K562 (cell line): ENCODE data around the gene CNNM2. TPM values are rescaled to one million over a fixed set of nuclear protein-coding genes. Genes with fewer than 3 reads are reported as not detected.

Source experiments
- ATAC-seq: fragments of 200-7000 bp; cut with Tn5 transposase; 3 replicates; pipeline ENCODE4 v1.9.1; 2020; ENCODE audit warnings: moderate library complexity
- BruUV-seq: library from RNA; stranded (reverse); fragments of 400-500 nt; replicated peaks from 2 replicates; lab custom pipeline; 2021; lab: Mats Ljungman, UMichigan
- CTCF ChIA-PET: fragments of 300-600 bp; formaldehyde crosslinking; extraction: SDS; loops from one replicate; lab custom pipeline; 2021; ENCODE audit warnings: low intra/inter-chr PET ratio; lab: Yijun Ruan, JAX
- POLR2A ChIA-PET: fragments of 300-600, 350-650 bp; sonication (Branson Sonifier 250); formaldehyde crosslinking; extraction: SDS; loops from one replicate; lab custom pipeline; 2021; ENCODE audit warnings: antibody characterized with exemption, inconsistent platforms; lab: Yijun Ruan, JAX
- DNase-seq, 4 experiments: peaks; one replicate each; pipeline versions ENCODE4 v3.0.0 to v3.0.0-alpha.2; 2011 to 2018; ENCODE audit warnings: low spot score in 3 of 4, mixed read lengths in 3 of 4; ENCODE audit errors: extremely low read depth in 1 of 4
- FAIRE-seq: peaks from 2 replicates; lab custom pipeline; 2011; peaks lifted over from hg19 to GRCh38; lab: Jason Lieb, UNC
- H2AFZ ChIP-seq: 2 replicates; pipeline ENCODE4 v1.6.0; 2011; ENCODE audit warnings: low read depth, low read length, control low read depth, inconsistent platforms
- H3K27ac ChIP-seq: fragments of 200-600 bp; 3 replicates; pipeline ENCODE4 v1.8.0; 2011; ENCODE audit warnings: low read depth, mild to moderate bottlenecking, control low read depth, inconsistent platforms, low read length, moderate library complexity, mixed read lengths; ENCODE audit errors: extremely low read depth
- H3K27me3 ChIP-seq, 2 experiments: fragments of 300-600 bp in 1 of 2; 2 replicates in 1 of 2; 3 replicates in 1 of 2; pipeline versions ENCODE4 v1.6.0 to v1.8.0; 2011; ENCODE audit warnings: inconsistent platforms in 2 of 2, low read length in 2 of 2, mild to moderate bottlenecking in 1 of 2, mixed read lengths in 1 of 2, moderate library complexity in 1 of 2; ENCODE audit not compliant: control insufficient read depth in 2 of 2, insufficient read depth in 2 of 2
- H3K36me3 ChIP-seq: fragments of 300-600 bp; 3 replicates; pipeline ENCODE4 v1.8.0; 2011; ENCODE audit warnings: mild to moderate bottlenecking, low read length, inconsistent platforms; ENCODE audit not compliant: control insufficient read depth, insufficient read depth
- H3K4me1 ChIP-seq, 2 experiments: fragments of 200-600 bp in 1 of 2; replicated peaks in 1 of 2; 2 replicates in 1 of 2; 3 replicates in 1 of 2; pipeline versions ENCODE4 v1.5.1 to v1.8.0; 2011; ENCODE audit warnings: inconsistent platforms in 2 of 2, low read length in 2 of 2, mild to moderate bottlenecking in 1 of 2, mixed read lengths in 1 of 2, moderate library complexity in 1 of 2; ENCODE audit not compliant: control insufficient read depth in 2 of 2, insufficient read depth in 2 of 2
- H3K4me2 ChIP-seq: 2 replicates; pipeline ENCODE4 v1.6.1; 2011; ENCODE audit warnings: low read length, control low read depth, inconsistent platforms, mixed read lengths; ENCODE audit not compliant: insufficient read depth
- H3K4me3 ChIP-seq: fragments of 200-600 bp; sonication (generic), shearing (Covaris generic); 2 replicates; pipeline ENCODE4 v1.5.1; 2016; ENCODE audit warnings: control low read depth, inconsistent platforms
- H3K79me2 ChIP-seq: fragments of 200-600 bp; 3 replicates; pipeline ENCODE4 v1.8.0; 2011; ENCODE audit warnings: low read length, inconsistent platforms; ENCODE audit not compliant: control insufficient read depth, insufficient read depth
- H3K9ac ChIP-seq, 2 experiments: 2 replicates each; pipeline versions ENCODE4 v1.6.0 to v1.6.1; 2011; ENCODE audit warnings: low read depth in 2 of 2, low read length in 2 of 2, control low read depth in 1 of 2, inconsistent platforms in 1 of 2, mild to moderate bottlenecking in 1 of 2, mixed read lengths in 1 of 2; ENCODE audit not compliant: insufficient read depth in 1 of 2
- H3K9me1 ChIP-seq: one replicate; pipeline ENCODE4 v1.6.0; 2011; ENCODE audit warnings: inconsistent platforms, mild to moderate bottlenecking, low read length, moderate library complexity; ENCODE audit not compliant: control insufficient read depth, insufficient read depth
- H3K9me3 ChIP-seq: replicated peaks from 2 replicates; pipeline ENCODE4 v1.5.1; 2011; ENCODE audit warnings: low read depth, low read length, inconsistent platforms; ENCODE audit not compliant: control insufficient read depth, insufficient read depth
- H4K20me1 ChIP-seq: replicated peaks from 2 replicates; pipeline ENCODE4 v1.6.1; 2011; ENCODE audit warnings: low read length, inconsistent platforms, mixed read lengths; ENCODE audit not compliant: control insufficient read depth, insufficient read depth
- CUX1 ChIP-seq: fragments of 200-800 bp; sonication (Bioruptor generic); IDR thresholded peaks from 2 replicates; pipeline ENCODE4 v1.6.1; 2016; ENCODE audit warnings: missing genetic modification characterization, missing compliant biosample characterization
- CXXC5 ChIP-seq: fragments of 250-450 bp; sonication (Bioruptor Pico); IDR thresholded peaks from 2 replicates; pipeline ENCODE4 v1.8.0; 2022; ENCODE audit warnings: inconsistent platforms, mild to moderate bottlenecking, moderate library complexity
- DPF2 ChIP-seq: fragments of 450-650 bp; IDR thresholded peaks from 2 replicates; pipeline ENCODE4 v1.6.1; 2016
- ETV6 ChIP-seq, 3 experiments: fragments of 150-350 bp in 1 of 3; sonication (generic) in 1 of 3; formaldehyde crosslinking in 1 of 3; IDR thresholded peaks; 2 replicates each; pipeline versions ENCODE4 v1.6.1 to v1.8.0; 2014 to 2022; ENCODE audit warnings: borderline replicate concordance in 2 of 3, low read depth in 2 of 3, antibody characterized with exemption in 1 of 3, low read length in 1 of 3, mild to moderate bottlenecking in 1 of 3, missing genetic modification reagents in 1 of 3
- HDAC6 ChIP-seq: IDR thresholded peaks from 2 replicates; pipeline ENCODE4 v1.6.1; 2012; ENCODE audit warnings: low read depth, mild to moderate bottlenecking, control low read depth, inconsistent platforms, low read length, moderate library complexity
- MAX ChIP-seq: sonication (generic); formaldehyde crosslinking; IDR thresholded peaks from 2 replicates; pipeline ENCODE4 v1.9.0; 2022; ENCODE audit warnings: mild to moderate bottlenecking, missing genetic modification reagents
- NCOA1 ChIP-seq: fragments of 450-650 bp; IDR thresholded peaks from 2 replicates; pipeline ENCODE4 v1.6.1; 2016; ENCODE audit warnings: low read depth
- NFIX ChIP-seq: fragments of 250-450 bp; sonication (Bioruptor Pico); IDR thresholded peaks from 2 replicates; pipeline ENCODE4 v1.4.0; 2020; ENCODE audit warnings: low read depth, mild to moderate bottlenecking, moderate library complexity
- TAL1 ChIP-seq: fragments of 450-650 bp; IDR thresholded peaks from 2 replicates; pipeline ENCODE4 v1.6.1; 2016; ENCODE audit warnings: mild to moderate bottlenecking
- ZNF316 ChIP-seq: fragments of 450-650 bp; IDR thresholded peaks from 2 replicates; pipeline ENCODE4 v1.6.1; 2016
- ZNF76 ChIP-seq: fragments of 250-450 bp; sonication (Bioruptor Pico); IDR thresholded peaks from 2 replicates; pipeline ENCODE4 v1.4.0; 2020; ENCODE audit warnings: mild to moderate bottlenecking, moderate library complexity, borderline replicate concordance
- whole genome bisulfite sequencing: fragments of 100-300 bp; shearing (Covaris generic); methylation state at CpG from one replicate; pipeline ENCODE4 v1.1.6; 2016; ENCODE audit warnings: low coverage, mixed read lengths; ENCODE audit not compliant: insufficient coverage; ENCODE audit errors: missing lambda C conversion rate; 5-methylcytosine and 5-hydroxymethylcytosine counted together
- in situ Hi-C: fragments of 300-500 bp; cut with MboI; formaldehyde crosslinking; loops from 4 replicates; pipeline ENCODE4 v1.15.0; 2018; ENCODE audit warnings: inconsistent platforms, mixed read lengths
- intact Hi-C: fragments of 100-400 bp; cut with micrococcal nuclease; formaldehyde crosslinking; loops from 2 replicates; pipeline ENCODE4 v1.14.2; 2022
- polyA plus RNA-seq, 8 experiments: library from polyadenylated mRNA; depleted of rRNA in 4 of 8; stranded (reverse) in 5 of 8; unstranded in 3 of 8; fragments of >200 nt; fragmentation: Nextera tagmentation in 2 of 8; fragmentation: Illumina TruSeq in 1 of 8; extraction: Ambion mirVana in 2 of 8; extraction: Trizol in 1 of 8; gene quantifications; 2 replicates each; pipeline versions ENCODE4 v1.2.1 to v1.2.3, GENCODE V29; 2011 to 2014; ENCODE audit warnings: inconsistent platforms in 1 of 8, missing spikeins in 1 of 8
- total RNA-seq, 7 experiments: library from RNA; depleted of rRNA in 6 of 7; stranded (reverse); fragments of >200 nt in 6 of 7; fragmentation: Illumina TruSeq in 2 of 7; extraction: Trizol in 2 of 7; gene quantifications; 2 replicates each; pipeline versions ENCODE4 v1.2.1 to v1.2.3, GENCODE V29; 2011 to 2021; ENCODE audit warnings: low replicate concordance in 1 of 7
- TF ChIP-seq, protein P1 (sequence below), 3 experiments: IDR thresholded peaks in 2 of 3; conservative IDR thresholded peaks in 1 of 3; 2 replicates each; pipeline ENCODE4 v1.5.1; 2011 to 2012; ENCODE audit warnings: low read length in 3 of 3, mild to moderate bottlenecking in 3 of 3, control low read depth in 2 of 3, improper control_type of control experiment in 1 of 3, inconsistent platforms in 1 of 3, low read depth in 1 of 3, mixed read lengths in 1 of 3, moderate library complexity in 1 of 3; ENCODE audit not compliant: insufficient read depth in 2 of 3

The CNNM2 gene
- total and polyA plus RNA-seq, 9 of the 15 experiments (the other 6 are each of a cell fraction or from before 2014, with no cell fraction given), result 0.21 to 5.0 (median 1.3) TPM

GRCh38 chr10:102916173-102916572 lies 1.9 kb upstream of the CNNM2 start (continued):
- TF ChIP-seq, protein P1, sequence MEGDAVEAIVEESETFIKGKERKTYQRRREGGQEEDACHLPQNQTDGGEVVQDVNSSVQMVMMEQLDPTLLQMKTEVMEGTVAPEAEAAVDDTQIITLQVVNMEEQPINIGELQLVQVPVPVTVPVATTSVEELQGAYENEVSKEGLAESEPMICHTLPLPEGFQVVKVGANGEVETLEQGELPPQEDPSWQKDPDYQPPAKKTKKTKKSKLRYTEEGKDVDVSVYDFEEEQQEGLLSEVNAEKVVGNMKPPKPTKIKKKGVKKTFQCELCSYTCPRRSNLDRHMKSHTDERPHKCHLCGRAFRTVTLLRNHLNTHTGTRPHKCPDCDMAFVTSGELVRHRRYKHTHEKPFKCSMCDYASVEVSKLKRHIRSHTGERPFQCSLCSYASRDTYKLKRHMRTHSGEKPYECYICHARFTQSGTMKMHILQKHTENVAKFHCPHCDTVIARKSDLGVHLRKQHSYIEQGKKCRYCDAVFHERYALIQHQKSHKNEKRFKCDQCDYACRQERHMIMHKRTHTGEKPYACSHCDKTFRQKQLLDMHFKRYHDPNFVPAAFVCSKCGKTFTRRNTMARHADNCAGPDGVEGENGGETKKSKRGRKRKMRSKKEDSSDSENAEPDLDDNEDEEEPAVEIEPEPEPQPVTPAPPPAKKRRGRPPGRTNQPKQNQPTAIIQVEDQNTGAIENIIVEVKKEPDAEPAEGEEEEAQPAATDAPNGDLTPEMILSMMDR (IDR thresholded peaks at IDR 0.05 in 2 of 3, conservative IDR thresholded peaks at IDR 0.05 in 1 of 3; ENCODE audit: insufficient read depth in 2 of 3, low read depth in 1 of 3, low read length in 3 of 3), result 0 out of 6 replicates have a peak, but pooled peaks of 1 of the 3 experiments have one; percentile 3

- Histone ChIP-seq H3K79me2 (peaks cover 25% of the 10 kb centered on the region), H4K20me1 (no peaks in the 10 kb centered on the region), H3K36me3 (no peaks in the 10 kb centered on the region), H3K9ac (peak overlapping the region; percentile 60 to 92; a peak in 3 of 4 replicates), H3K4me2 (peak overlapping the region; percentile 87), H3K9me3 (no peaks in the 10 kb centered on the region), H3K4me1 (peaks cover 0 to 26% of the 10 kb centered on the region in 2 experiments; a peak in 3 of 5 replicates), H3K27ac (peak overlapping the region; percentile 81; the same call in 2 of the 3 replicates), H3K9me1 (no peaks in the 10 kb centered on the region), H3K27me3 (no peaks in the 10 kb centered on the region), H2AFZ (peak overlapping the region; percentile 96), H3K4me3 (peak overlapping the region; percentile 87)
- ATAC-seq (peak; percentile 73), FAIRE-seq (no peak), DNase-seq (peak; percentile 56 to 79 (median 65))
- CTCF ChIA-PET, result interaction anchor here (0.6 to 3.7 kb wide), 7 partner anchors 16 to 417 kb away, joined by 3 to 61 read pairs (median 4); no protein-coding TSS in a partner anchor
- no TSS peak for BruUV-seq
- under 1% methylated on average over 25 of the region's 45 CpGs for WGBS
- intact Hi-C loops (loop anchor here (1.0 to 10.0 kb wide), 4 partner anchors 45 to 567 kb away; no protein-coding TSS in a partner anchor), in situ Hi-C loops (loop anchor here (5.0 kb wide), 3 partner anchors 80 to 325 kb away; partner anchors contain the start of gene CYP17A1)
- POLR2A ChIA-PET, result interaction anchor here (0.5 to 1.5 kb wide), 12 partner anchors 15 to 317 kb away, joined by 3 to 7 read pairs (median 3); no protein-coding TSS in a partner anchor
- TF ChIP-seq CUX1 (CRISPR knock-in tag) (no peak), MAX (CRISPR knock-in tag) (peak; percentile 73), DPF2 (no peak), NCOA1 (no peak), HDAC6 (no peak), NFIX (CRISPR knock-in tag) (no peak), CXXC5 (CRISPR knock-in tag) (peak; percentile 43), ZNF76 (0 out of 2 replicates have a peak, but pooled peaks have one; percentile 51), TAL1 (no peak), ZNF316 (no peak), ETV6 (IDR thresholded peaks at IDR 0.05; ENCODE audit: borderline replicate concordance in 1 of 2, low read depth in 2 of 2, low read length in 1 of 2) (no peak), ETV6 (CRISPR knock-in tag; IDR thresholded peaks at IDR 0.05; ENCODE audit: borderline replicate concordance) (no peak)
These were observed 656 bp upstream of the CNNM2 start for GRCh38 chr10:102917314-102917961.
